Measurements from ENCODE around the gene PDLIM5.

Gene PDLIM5

DNA sequence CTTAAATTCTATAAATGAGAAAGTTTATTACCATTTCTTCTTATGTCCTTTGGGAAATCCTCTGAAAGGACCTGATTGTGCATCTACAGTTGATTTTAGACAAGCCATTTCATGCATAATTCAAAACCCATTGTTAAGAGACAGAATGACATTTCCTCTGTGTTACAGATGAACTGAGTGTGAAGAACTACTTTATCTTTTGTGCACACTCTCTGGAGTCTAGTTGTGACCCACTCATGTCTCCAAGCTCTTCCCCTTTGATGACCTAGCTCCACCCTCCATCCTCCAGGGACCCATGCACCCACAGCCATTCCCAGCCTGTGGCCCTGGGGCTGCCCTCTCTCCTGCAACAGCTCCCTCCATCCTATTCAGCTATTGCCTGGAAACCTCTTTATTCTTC lies 248.6 kb downstream of the PDLIM5 start:
- no peak for DNase-seq (ENCODE audit: low read depth)

DNA sequence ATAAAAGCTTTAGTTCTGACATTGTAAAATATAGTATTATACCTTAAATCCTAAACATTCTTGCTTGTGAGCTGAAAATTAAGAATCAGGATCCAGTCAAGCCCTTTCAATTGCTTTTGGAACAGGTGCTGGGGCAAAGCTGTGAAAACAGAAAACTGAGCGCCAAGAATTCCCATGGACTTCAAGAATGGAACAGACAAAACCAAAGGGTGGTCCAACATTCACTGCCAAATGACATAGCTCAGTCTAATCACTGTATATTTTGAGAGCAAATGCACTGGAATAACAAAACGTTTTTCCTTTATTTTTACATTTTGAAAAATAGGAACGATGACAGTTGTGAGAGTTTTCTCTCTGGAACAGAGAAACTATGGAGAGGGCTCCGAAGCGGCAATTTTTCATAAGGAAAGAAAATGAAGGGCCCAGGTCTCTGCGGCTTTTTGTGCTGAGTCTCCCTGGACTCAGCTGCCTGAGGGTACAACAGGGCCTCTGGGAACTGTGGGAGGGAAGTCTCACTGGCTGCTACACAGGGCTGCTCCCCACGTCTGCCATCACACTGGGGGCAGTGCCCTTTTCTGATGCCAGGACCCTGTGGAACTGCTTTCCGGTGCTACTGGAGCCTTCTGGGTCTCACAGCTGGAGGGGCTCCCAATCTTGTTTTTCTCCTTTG lies 250.0 kb downstream of the PDLIM5 start:
- no peak for DNase-seq (ENCODE audit: low read depth)

DNA sequence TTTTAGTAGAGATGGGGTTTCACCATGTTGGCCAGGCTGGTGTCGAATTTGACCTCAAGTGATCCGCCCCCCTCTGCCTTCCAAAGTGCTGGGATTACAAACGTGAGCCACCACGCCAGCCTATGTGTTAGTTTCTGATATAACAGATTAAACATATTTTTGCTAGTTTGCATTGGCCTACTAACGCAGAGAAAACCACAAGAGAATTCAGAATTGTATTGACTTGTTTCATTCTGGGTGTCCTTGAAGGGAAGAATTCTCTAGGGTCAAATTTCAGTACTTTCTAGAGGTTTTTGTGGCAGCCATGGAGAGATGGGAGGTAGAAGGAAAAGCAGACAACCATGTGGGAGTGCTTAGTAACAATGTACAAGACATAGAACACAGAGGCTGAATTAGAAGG lies 259.9 kb downstream of the PDLIM5 start:
- DNase-seq (ENCODE audit: low read depth), result no peak

DNA sequence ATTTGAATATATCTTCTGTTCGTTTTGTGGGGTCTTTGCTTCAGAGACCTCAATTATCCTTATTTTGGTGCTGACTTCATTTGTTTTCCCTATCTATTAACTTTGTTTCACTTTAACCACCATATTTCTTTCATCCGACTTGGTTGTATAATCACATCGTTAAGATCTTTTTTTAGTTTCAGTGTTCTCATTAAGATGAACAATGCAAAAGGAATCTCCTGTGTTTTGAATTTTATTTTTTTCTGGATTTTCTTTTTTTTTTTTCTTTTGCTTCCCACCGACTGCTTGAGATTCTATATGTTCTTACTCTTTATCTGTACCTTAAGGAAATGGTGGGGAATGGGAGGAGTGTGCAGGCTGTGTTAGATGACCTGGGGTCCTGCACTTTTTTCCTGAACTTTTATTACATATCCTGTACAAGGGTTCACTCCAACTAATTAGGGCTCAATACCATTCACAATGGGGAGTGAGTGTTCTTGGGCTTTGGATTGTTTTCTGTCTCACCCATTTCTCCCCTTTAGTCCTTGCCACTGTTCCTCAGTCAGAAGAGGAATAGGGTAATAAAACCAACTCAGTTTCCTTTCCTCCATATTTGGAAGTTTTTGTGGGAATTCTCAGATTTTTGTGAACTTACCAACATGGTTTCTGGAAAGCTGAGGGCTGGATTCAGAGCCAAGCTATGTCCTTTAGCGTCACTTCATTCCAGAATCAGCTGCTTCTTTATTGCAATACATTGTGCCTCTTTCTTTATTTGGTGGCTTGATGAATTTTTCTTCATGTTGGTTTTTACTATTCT lies 262.8 kb downstream of the PDLIM5 start:
- DNase-seq (ENCODE audit: low read depth), result peak; percentile 71

- no peak for DNase-seq (ENCODE audit: low read depth)
Measured at GRCh38 chr4:94715726-94716125, 264.0 kb downstream of the PDLIM5 start.

Measured in fibroblast of gingiva (primary cell).